Mucosa of descending colon (tissue), 3 donors: ENCODE measurements around the gene TMED8. TPM values are rescaled to one million over a fixed set of nuclear protein-coding genes. Genes with fewer than 3 reads are reported as not detected.

Experiments
- ATAC-seq: fragments of 200-7000 bp; cut with Tn5 transposase; one replicate; pipeline ENCODE4 v1.9.1; 2020; ENCODE audit warnings: mild to moderate bottlenecking, moderate library complexity
- DNase-seq, 3 donors: peaks; one replicate each; pipeline ENCODE4 v3.0.0-alpha.2; 2020
- H3K36me3 ChIP-seq: fragments of 200-600 bp; one replicate; pipeline ENCODE4 v1.8.0; 2021; ENCODE audit warnings: low read depth, mild to moderate bottlenecking
- H3K4me1 ChIP-seq: fragments of 200-600 bp; one replicate; pipeline ENCODE4 v1.8.0; 2021; ENCODE audit warnings: low read depth, mild to moderate bottlenecking
- H3K4me3 ChIP-seq: fragments of 200-600 bp; one replicate; pipeline ENCODE4 v1.8.0; 2021; ENCODE audit warnings: mild to moderate bottlenecking
- H3K9me3 ChIP-seq: fragments of 200-600 bp; one replicate; pipeline ENCODE4 v1.8.0; 2021; ENCODE audit warnings: mild to moderate bottlenecking
- CTCF ChIP-seq: fragments of 200-600 bp; IDR thresholded peaks from one replicate; pipeline ENCODE4 v1.8.0; 2022; ENCODE audit warnings: antibody characterized with exemption, mild to moderate bottlenecking
- intact Hi-C, 2 donors: fragments of 100-400 bp; cut with DNase I in 1 of 2; cut with micrococcal nuclease in 1 of 2; formaldehyde crosslinking; loops; one replicate each; pipeline versions ENCODE4 v1.11.0 to v1.11.1; 2022; cut with DNase I, micrococcal nuclease
- total RNA-seq, 3 donors: library from RNA; stranded (reverse); fragmentation: NEBNext Ultra II Directional in 2 of 3; extraction: Animal tissue kit (Norgen Biotek cat#: 25700) in 2 of 3; gene quantifications; one replicate each; pipeline versions ENCODE4 v1.2.1 to v1.2.4, GENCODE V29; 2021 to 2023
- donor health status: DM: no; HTN: no; CAD: no; lungs with moderate emphysema.
- donor health status: DM: no; HTN: no; CAD: no.
- donor health status: DM: no; HTN: yes; CAD: no.

The TMED8 gene
- total RNA-seq, 3 donors from 2014 or later = 6.5 to 15.6 (median 7.7) TPM

GRCh38 chr14:77359626-77360025 is 17.3 kb downstream of the TMED8 start:
- no peak for DNase-seq
- intact Hi-C loops = no loop called here
- no peak for TF ChIP-seq CTCF
- no peaks in the 10 kb centered on the region for H3K4me1 ChIP-seq
- no peak for ATAC-seq
- H3K9me3 ChIP-seq = no peaks in the 10 kb centered on the region
- no peaks in the 10 kb centered on the region for H3K36me3 ChIP-seq
- no peak overlapping the region for H3K4me3 ChIP-seq

- no peak for DNase-seq
- Histone ChIP-seq H3K4me1 (no peaks in the 10 kb centered on the region), H3K9me3 (no peaks in the 10 kb centered on the region), H3K4me3 (no peak overlapping the region), H3K36me3 (no peaks in the 10 kb centered on the region)
- no peak for TF ChIP-seq CTCF
- no peak for ATAC-seq
- intact Hi-C loops = no loop called here
Observed at GRCh38 chr14:77356899-77357298, 20.0 kb downstream of the TMED8 start.

GRCh38 chr14:77355811-77356210 is 21.1 kb downstream of the TMED8 start:
- no peak overlapping the region for H3K4me3 ChIP-seq
- no peak for DNase-seq
- no peaks in the 10 kb centered on the region for H3K9me3 ChIP-seq
- TF ChIP-seq CTCF = no peak
- intact Hi-C loops = no loop called here
- no peak for ATAC-seq
- H3K36me3 ChIP-seq = no peaks in the 10 kb centered on the region
- no peaks in the 10 kb centered on the region for H3K4me1 ChIP-seq

- no peak for TF ChIP-seq CTCF
- H3K36me3 ChIP-seq = peaks cover 8% of the 10 kb centered on the region
- H3K4me1 ChIP-seq = no peaks in the 10 kb centered on the region
- H3K4me3 ChIP-seq = no peak overlapping the region
- DNase-seq (no peak), ATAC-seq (no peak)
- no peaks in the 10 kb centered on the region for H3K9me3 ChIP-seq
- intact Hi-C loops = no loop called here
Observed at GRCh38 chr14:77353469-77354141, 23.3 kb downstream of the TMED8 start.

- intact Hi-C loops = no loop called here
- Histone ChIP-seq H3K36me3 (peaks cover 8% of the 10 kb centered on the region), H3K9me3 (no peaks in the 10 kb centered on the region), H3K4me1 (no peaks in the 10 kb centered on the region), H3K4me3 (no peak overlapping the region)
- ATAC-seq (no peak), DNase-seq (no peak)
- TF ChIP-seq CTCF = no peak
Observed at GRCh38 chr14:77347751-77348150, 29.1 kb downstream of the TMED8 start.

GRCh38 chr14:77346495-77346894 is 30.4 kb downstream of the TMED8 start:
- Histone ChIP-seq H3K4me1 (no peaks in the 10 kb centered on the region), H3K9me3 (no peaks in the 10 kb centered on the region), H3K4me3 (no peak overlapping the region), H3K36me3 (peaks cover 8% of the 10 kb centered on the region)
- ATAC-seq = no peak
- intact Hi-C loops = no loop called here
- TF ChIP-seq CTCF = no peak
- DNase-seq = no peak
